GM06990 (cell line): ENCODE data around the gene DHX34.
"Not testable (repeated sequence)": the region's sequence is repeated elsewhere in the genome, so short reads cannot be mapped to it uniquely, and the experiment has no call there.

Source experiments
- DNase-seq: peaks from one replicate; pipeline ENCODE4 v3.0.0-alpha.2; 2011; ENCODE audit not compliant: insufficient read length; ENCODE audit errors: extremely low read depth
- H3K27me3 ChIP-seq: replicated peaks from 2 replicates; pipeline ENCODE4 v1.6.0; 2011; ENCODE audit warnings: low read length; ENCODE audit not compliant: control insufficient read depth, insufficient read depth
- H3K36me3 ChIP-seq: 2 replicates; pipeline ENCODE4 v1.5.1; 2011; ENCODE audit warnings: low read length; ENCODE audit not compliant: control insufficient read depth, insufficient read depth
- H3K4me3 ChIP-seq: replicated peaks from 2 replicates; pipeline ENCODE4 v1.5.1; 2011; ENCODE audit warnings: low read depth, mild to moderate bottlenecking, control low read depth, low read length
- CTCF ChIP-seq: IDR thresholded peaks from 2 replicates; pipeline ENCODE4 v1.5.1; 2011; ENCODE audit warnings: low read length, control low read depth, mild to moderate bottlenecking, inconsistent platforms; ENCODE audit not compliant: insufficient read depth, poor library complexity, severe bottlenecking

The DHX34 gene

GRCh38 chr19:47343194-47343802, 5.8 kb upstream of the DHX34 start:
- Histone ChIP-seq H3K4me3 (no peak overlapping the region), H3K27me3 (no peaks in the 10 kb centered on the region), H3K36me3 (no peaks in the 10 kb centered on the region)
- DNase-seq, result no peak
- no peak for TF ChIP-seq CTCF

- no peak overlapping the region for H3K4me3 ChIP-seq
- DNase-seq, result no peak
These were observed 4.7 kb upstream of the DHX34 start for GRCh38 chr19:47344425-47344824.

GRCh38 chr19:47346024-47346423, 3.1 kb upstream of the DHX34 start:
- not testable (repeated sequence) for H3K36me3 ChIP-seq

More at GRCh38 chr19:47344425-47344824, 4.7 kb upstream of the DHX34 start:
- TF ChIP-seq CTCF, result no peak
- Histone ChIP-seq H3K36me3 (no peaks in the 10 kb centered on the region), H3K27me3 (no peaks in the 10 kb centered on the region)

GRCh38 chr19:47350630-47351029, 1.5 kb downstream of the DHX34 start:
- H3K27me3 ChIP-seq, result no peaks in the 10 kb centered on the region
- no peak for DNase-seq
- H3K4me3 ChIP-seq, result no peak overlapping the region
- TF ChIP-seq CTCF, result no peak
- H3K36me3 ChIP-seq, result peaks cover 10% of the 10 kb centered on the region

More at GRCh38 chr19:47346024-47346423, 3.1 kb upstream of the DHX34 start:
- not testable (repeated sequence) for H3K27me3 ChIP-seq, H3K4me3 ChIP-seq, DNase-seq

GRCh38 chr19:47351548-47351947, 2.4 kb downstream of the DHX34 start:
- TF ChIP-seq CTCF, result no peak
- no peaks in the 10 kb centered on the region for H3K27me3 ChIP-seq
- H3K36me3 ChIP-seq, result peaks cover 14% of the 10 kb centered on the region
- DNase-seq, result no peak
- H3K4me3 ChIP-seq, result no peak overlapping the region

GRCh38 chr19:47352095-47352494, 3.0 kb downstream of the DHX34 start:
- DNase-seq, result no peak
- Histone ChIP-seq H3K27me3 (no peaks in the 10 kb centered on the region), H3K4me3 (no peak overlapping the region), H3K36me3 (peaks cover 16% of the 10 kb centered on the region)
- TF ChIP-seq CTCF, result no peak
